NB4 (cell line): ENCODE data around the gene GBP7.

Source experiments
- DNase-seq: peaks from one replicate; pipeline ENCODE4 v3.0.0; 2010; ENCODE audit warnings: low read depth
- H3K4me3 ChIP-seq: one replicate; pipeline ENCODE4 v1.5.1; 2011; ENCODE audit warnings: mild to moderate bottlenecking, low read depth, low read length, moderate library complexity
- CTCF ChIP-seq: IDR thresholded peaks from one replicate; pipeline ENCODE4 v1.5.1; 2012; ENCODE audit warnings: low read depth, low read length
- MAX ChIP-seq: IDR thresholded peaks from 2 replicates; pipeline ENCODE4 v1.6.1; 2011; ENCODE audit warnings: low read depth, low read length
- MYC ChIP-seq: IDR thresholded peaks from 2 replicates; pipeline ENCODE4 v1.6.1; 2011; ENCODE audit warnings: low read depth, low read length
- POLR2A ChIP-seq: IDR thresholded peaks from 2 replicates; pipeline ENCODE4 v1.6.1; 2011; ENCODE audit warnings: mild to moderate bottlenecking; ENCODE audit not compliant: insufficient read length; ENCODE audit errors: extremely low read depth

Gene GBP7

DNA sequence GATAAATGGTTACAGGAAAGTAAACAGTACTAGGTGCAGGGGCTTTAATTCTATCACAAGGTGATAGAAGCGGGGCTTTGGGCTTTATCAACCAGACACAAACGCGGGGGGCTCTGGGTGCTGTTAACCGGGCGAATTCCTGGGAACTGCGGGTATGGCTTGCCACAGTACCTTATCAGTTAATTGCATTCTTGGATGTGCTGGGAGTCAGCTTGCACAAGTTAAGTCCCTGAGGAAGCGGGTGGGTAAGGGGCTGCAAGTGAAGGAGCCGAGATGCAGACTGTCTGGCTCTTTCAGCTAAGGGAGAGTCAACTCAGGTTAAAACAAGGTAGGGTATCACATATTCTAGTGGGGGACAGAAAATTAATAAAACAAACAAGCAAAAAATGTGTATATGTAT is 22.3 kb upstream of the GBP7 start:
- DNase-seq = no peak
- no peak for TF ChIP-seq MAX
- no peak for TF ChIP-seq CTCF
- TF ChIP-seq POLR2A = no peak
- TF ChIP-seq MYC = no peak
- no peak overlapping the region for H3K4me3 ChIP-seq

GRCh38 chr1:89195476-89195875 is 19.7 kb upstream of the GBP7 start:
- H3K4me3 ChIP-seq = no peak overlapping the region
- no peak for TF ChIP-seq POLR2A
- TF ChIP-seq MAX = no peak
- no peak for TF ChIP-seq MYC
- TF ChIP-seq CTCF = no peak
- DNase-seq = no peak

- DNase-seq = no peak
- TF ChIP-seq POLR2A (no peak), CTCF (no peak), MYC (no peak), MAX (no peak)
- no peak overlapping the region for H3K4me3 ChIP-seq
Observed at GRCh38 chr1:89191314-89191713, 15.5 kb upstream of the GBP7 start.

DNA sequence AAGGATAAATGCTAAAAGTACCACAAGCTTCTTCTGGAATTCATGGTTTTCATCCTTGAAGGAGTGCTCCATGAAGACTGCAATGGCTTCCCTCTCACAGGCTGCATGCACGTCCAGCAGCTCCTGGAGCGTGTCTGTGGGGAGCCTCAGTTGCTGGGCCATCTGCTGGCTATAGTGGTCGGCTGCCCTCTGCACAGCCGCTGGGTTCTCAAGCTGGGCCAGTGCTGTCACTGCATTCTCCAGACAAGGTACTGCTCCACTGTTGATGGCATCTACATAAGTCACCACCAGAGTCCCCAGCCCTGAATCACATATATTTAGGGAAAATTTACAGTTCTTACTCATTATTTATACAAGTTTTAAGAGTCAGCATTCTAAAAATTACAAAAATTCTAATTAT is 14.2 kb upstream of the GBP7 start:
- DNase-seq = no peak
- H3K4me3 ChIP-seq = no peak overlapping the region
- TF ChIP-seq CTCF = no peak
- no peak for TF ChIP-seq POLR2A
- TF ChIP-seq MAX = no peak
- no peak for TF ChIP-seq MYC

DNA sequence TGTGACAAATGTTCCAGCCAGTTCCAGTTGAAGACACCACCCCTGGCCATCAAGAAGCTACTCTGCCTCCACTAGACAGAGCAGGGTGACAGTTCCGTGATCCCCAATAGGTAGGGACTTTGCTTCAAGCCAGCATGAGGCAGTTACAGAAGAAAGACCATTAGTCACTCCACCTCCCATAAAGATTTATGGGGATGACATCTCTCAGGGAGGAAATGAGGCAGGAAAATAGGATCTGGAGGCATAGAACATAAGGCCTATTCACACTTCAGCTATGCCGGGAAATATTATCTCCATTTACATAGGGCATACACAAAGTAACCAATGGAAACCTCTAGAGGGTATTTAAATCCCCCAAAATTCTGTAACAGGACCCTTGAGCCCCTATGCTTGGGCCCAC is 3.5 kb upstream of the GBP7 start:
- DNase-seq = no peak
- H3K4me3 ChIP-seq = no peak overlapping the region
- TF ChIP-seq POLR2A (no peak), MYC (no peak), CTCF (no peak), MAX (no peak)

- DNase-seq = no peak
- no peak for TF ChIP-seq MYC
- TF ChIP-seq POLR2A = no peak
- TF ChIP-seq CTCF = no peak
- TF ChIP-seq MAX = no peak
- no peak overlapping the region for H3K4me3 ChIP-seq
Observed at GRCh38 chr1:89176971-89177370, 1.2 kb upstream of the GBP7 start.
